NOMO-1 (cell line): ENCODE results near the gene PLGRKT.
"Not testable (repeated sequence)": the region's sequence is repeated elsewhere in the genome, so short reads cannot be mapped to it uniquely, and the experiment has no call there.

Source experiments
- DNase-seq, 2 experiments: peaks; one replicate each; lab custom pipeline; 2025; ENCODE audit not compliant: unreplicated experiment in 2 of 2; lab: John Stamatoyannopoulos, UW

Gene PLGRKT

GRCh38 chr9:5453004-5453403 is 15.3 kb upstream of the PLGRKT start:
- DNase-seq, result no peak

- DNase-seq, result no peak
Measured at GRCh38 chr9:5452286-5452609, 14.5 kb upstream of the PLGRKT start.

GRCh38 chr9:5450359-5451091 is 12.8 kb upstream of the PLGRKT start, which contains the start of gene CD274:
TSS of gene CD274 (plus strand) at chr9:5450542. CDS start at chr9:5456114, 5,572 bp downstream.
- peak; percentile 40 to 69 for DNase-seq

- peak in 1 of 2 experiments; percentile 20 for DNase-seq
Measured at GRCh38 chr9:5449521-5450358, 12.0 kb upstream of the PLGRKT start.

- no peak for DNase-seq
Measured at GRCh38 chr9:5448461-5449435, 11.0 kb upstream of the PLGRKT start.

- no peak for DNase-seq
Measured at GRCh38 chr9:5448016-5448415, 10.3 kb upstream of the PLGRKT start.

GRCh38 chr9:5447337-5447736 is 9.6 kb upstream of the PLGRKT start:
- no peak for DNase-seq

GRCh38 chr9:5446451-5447236 is 8.9 kb upstream of the PLGRKT start:
- no peak for DNase-seq

GRCh38 chr9:5445886-5446285 is 8.2 kb upstream of the PLGRKT start:
- peak in 1 of 2 experiments; percentile 18 for DNase-seq

GRCh38 chr9:5445096-5445495 is 7.4 kb upstream of the PLGRKT start:
- DNase-seq, result not testable (repeated sequence)

- DNase-seq, result no peak
Measured at GRCh38 chr9:5443850-5444249, 6.1 kb upstream of the PLGRKT start.

- no peak for DNase-seq
Measured at GRCh38 chr9:5442400-5443011, 4.8 kb upstream of the PLGRKT start.

GRCh38 chr9:5441043-5441442 is 3.3 kb upstream of the PLGRKT start:
- DNase-seq, result no peak

- DNase-seq, result no peak
Measured at GRCh38 chr9:5440426-5440825, 2.7 kb upstream of the PLGRKT start.

GRCh38 chr9:5438301-5439162 is 807 bp upstream of the PLGRKT start:
- no peak for DNase-seq

GRCh38 chr9:5436441-5436840 is 1.3 kb downstream of the PLGRKT start:
- no peak for DNase-seq

GRCh38 chr9:5435912-5436311 is 1.8 kb downstream of the PLGRKT start:
- DNase-seq, result no peak

- not testable (repeated sequence) for DNase-seq
Measured at GRCh38 chr9:5433841-5434810, 3.6 kb downstream of the PLGRKT start.
